Loucy (cell line): ENCODE data around the gene LPP.

ENCODE experiments used
- CTCF ChIP-seq: fragments of 200-600 bp; sonication (generic); conservative IDR thresholded peaks from 2 replicates; pipeline ENCODE4 v1.5.1; 2014; ENCODE audit warnings: mild to moderate bottlenecking, antibody characterized with exemption, low read length
- EZH2phosphoT487 ChIP-seq: fragments of 200-600 bp; IDR thresholded peaks from 2 replicates; pipeline ENCODE4 v1.6.1; 2018; ENCODE audit warnings: antibody characterized with exemption, mild to moderate bottlenecking, moderate library complexity, borderline replicate concordance

- no peak for TF ChIP-seq CTCF
- no peak for TF ChIP-seq EZH2phosphoT487
Measured at GRCh38 chr3:188899881-188900280, 745.9 kb downstream of the LPP start.
